Spleen (tissue), 7 donors: ENCODE measurements around the gene LSM2.

Experiments
- CTCF ChIP-seq, 11 experiments: fragments of 200-600 bp in 7 of 11; fragments of 450-650 bp in 4 of 11; sonication (generic) in 4 of 11; IDR thresholded peaks in 8 of 11; conservative IDR thresholded peaks in 3 of 11; 1 replicate in 7 of 11; 2 replicates in 4 of 11; pipeline versions ENCODE4 v1.4.0 to v1.8.0; 2016 to 2021; ENCODE audit warnings: antibody characterized with exemption in 11 of 11, inconsistent platforms in 4 of 11, mild to moderate bottlenecking in 1 of 11
- POLR2AphosphoS5 ChIP-seq, 3 donors: sonication (generic); formaldehyde crosslinking; IDR thresholded peaks; one replicate each; pipeline ENCODE4 v1.5.1; 2017; ENCODE audit warnings: antibody characterized with exemption in 3 of 3
- donor health status: DM: no; HTN: no; CAD: no; lungs with moderate emphysema.
- donor health status: DM: no; HTN: no; CAD: no.
- donor health status: DM: no; HTN: no; CAD: no.

GRCh38 chr6:31778193-31778592 is 28.6 kb downstream of the LSM2 start:
- TF ChIP-seq CTCF (IDR thresholded peaks at IDR 0.05 in 8 of 11, conservative IDR thresholded peaks at IDR 0.05 in 3 of 11) (no peak), POLR2AphosphoS5 (IDR thresholded peaks at IDR 0.05) (no peak)
